ENCODE measurements around the gene RBM47.

The RBM47 gene

DNA sequence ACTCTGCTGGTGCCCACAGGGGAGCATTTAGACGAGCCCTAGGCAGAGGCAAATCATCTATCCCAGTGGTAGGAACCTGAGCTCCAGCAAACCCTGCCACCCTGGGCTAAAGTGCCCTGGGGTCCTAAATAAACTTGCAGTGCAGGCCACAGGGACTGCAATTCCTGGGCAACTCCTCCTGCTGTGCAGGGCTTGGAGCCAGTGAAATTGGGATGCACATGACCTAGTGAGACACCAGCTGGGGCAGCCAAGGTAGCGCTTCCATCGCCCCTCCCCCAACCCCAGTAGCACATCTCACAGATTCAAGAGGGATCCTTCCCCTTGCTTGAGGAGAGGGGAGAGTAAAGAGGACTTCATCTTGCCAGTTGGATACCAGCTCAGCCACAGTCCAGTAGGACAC, 250.4 kb downstream of the RBM47 start:
- Histone ChIP-seq H3K27ac (no peak overlapping the region), H3K27me3 (ENCODE audit: control insufficient read depth, insufficient read depth, low read length) (no peaks in the 10 kb centered on the region), H3K4me3 (ENCODE audit: low read depth, low read length) (no peak overlapping the region), H2AFZ (no peak overlapping the region), H3K79me2 (no peaks in the 10 kb centered on the region), H3K4me1 (no peaks in the 10 kb centered on the region), H3K9ac (no peak overlapping the region), H3K4me2 (ENCODE audit: low read length) (no peak overlapping the region), H3K9me3 (ENCODE audit: control insufficient read depth, low read length) (no peaks in the 10 kb centered on the region), H3K36me3 (ENCODE audit: control insufficient read depth, insufficient read depth, low read length) (no peaks in the 10 kb centered on the region)
- no peak for TF ChIP-seq CTCF (IDR thresholded peaks at IDR 0.05)

DNA sequence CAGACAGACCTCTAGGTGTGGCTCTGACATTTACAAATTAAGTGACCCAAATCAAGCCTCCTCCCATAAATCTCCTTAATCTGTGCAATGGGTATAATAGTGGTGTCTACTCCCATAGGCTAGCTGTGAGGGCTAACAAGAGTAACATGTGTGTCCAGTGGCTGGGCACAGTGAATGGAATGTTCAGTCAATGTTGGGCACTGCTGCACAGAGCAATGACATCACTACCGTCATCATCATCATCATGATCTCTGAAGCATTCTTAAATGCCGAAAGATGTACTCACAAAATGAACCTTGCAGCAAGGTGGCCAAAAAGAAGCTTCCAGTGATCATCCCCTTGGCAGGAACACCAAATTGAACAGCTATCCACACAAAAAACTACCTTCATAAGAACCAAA, 251.0 kb downstream of the RBM47 start:
- no peak overlapping the region for H3K27ac ChIP-seq
- no peaks in the 10 kb centered on the region for H3K36me3 ChIP-seq (ENCODE audit: control insufficient read depth, insufficient read depth, low read length)
- H3K79me2 ChIP-seq: no peaks in the 10 kb centered on the region
- H3K9ac ChIP-seq: no peak overlapping the region
- H3K4me1 ChIP-seq: no peaks in the 10 kb centered on the region
- TF ChIP-seq CTCF (IDR thresholded peaks at IDR 0.05): no peak
- no peak overlapping the region for H3K4me3 ChIP-seq (ENCODE audit: low read depth, low read length)
- no peaks in the 10 kb centered on the region for H3K9me3 ChIP-seq (ENCODE audit: control insufficient read depth, low read length)
- H3K4me2 ChIP-seq (ENCODE audit: low read length): no peak overlapping the region
- H2AFZ ChIP-seq: no peak overlapping the region
- H3K27me3 ChIP-seq (ENCODE audit: control insufficient read depth, insufficient read depth, low read length): no peaks in the 10 kb centered on the region

GRCh38 chr4:40377512-40378365, 251.9 kb downstream of the RBM47 start:
- Histone ChIP-seq H3K27ac (no peak overlapping the region), H3K36me3 (ENCODE audit: control insufficient read depth, insufficient read depth, low read length) (no peaks in the 10 kb centered on the region), H3K27me3 (ENCODE audit: control insufficient read depth, insufficient read depth, low read length) (no peaks in the 10 kb centered on the region), H3K9me3 (ENCODE audit: control insufficient read depth, low read length) (no peaks in the 10 kb centered on the region), H3K79me2 (no peaks in the 10 kb centered on the region), H2AFZ (no peak overlapping the region), H3K4me3 (ENCODE audit: low read depth, low read length) (no peak overlapping the region), H3K9ac (no peak overlapping the region), H3K4me1 (no peaks in the 10 kb centered on the region), H3K4me2 (ENCODE audit: low read length) (no peak overlapping the region)
- TF ChIP-seq CTCF (IDR thresholded peaks at IDR 0.05): no peak

DNA sequence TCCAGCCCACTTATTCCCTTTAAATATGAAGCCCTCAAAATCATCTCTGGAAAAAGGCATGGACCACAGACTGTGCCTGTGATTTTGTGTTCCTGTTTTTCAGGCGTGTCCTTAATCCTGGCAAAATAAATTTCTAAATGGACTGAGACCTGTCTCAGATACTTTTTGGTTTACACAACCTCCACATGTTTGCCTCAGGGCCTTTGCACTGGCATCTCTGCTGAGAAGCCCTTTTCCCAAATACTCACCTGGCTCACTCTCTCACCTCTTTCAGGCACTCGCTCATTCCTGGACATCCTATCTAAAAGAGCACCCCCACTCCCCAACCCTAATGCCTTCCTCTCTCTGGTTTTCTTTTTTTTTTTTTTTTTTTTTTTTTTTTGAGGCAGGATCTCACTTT, 254.0 kb downstream of the RBM47 start:
- Histone ChIP-seq H3K9me3 (ENCODE audit: control insufficient read depth, low read length) (no peaks in the 10 kb centered on the region), H3K79me2 (no peaks in the 10 kb centered on the region), H3K27me3 (ENCODE audit: control insufficient read depth, insufficient read depth, low read length) (no peaks in the 10 kb centered on the region), H3K4me2 (ENCODE audit: low read length) (no peak overlapping the region), H3K9ac (no peak overlapping the region), H3K36me3 (ENCODE audit: control insufficient read depth, insufficient read depth, low read length) (no peaks in the 10 kb centered on the region), H3K4me3 (ENCODE audit: low read depth, low read length) (no peak overlapping the region), H3K4me1 (no peaks in the 10 kb centered on the region), H3K27ac (no peak overlapping the region), H2AFZ (no peak overlapping the region)
- TF ChIP-seq CTCF (IDR thresholded peaks at IDR 0.05): no peak

DNA sequence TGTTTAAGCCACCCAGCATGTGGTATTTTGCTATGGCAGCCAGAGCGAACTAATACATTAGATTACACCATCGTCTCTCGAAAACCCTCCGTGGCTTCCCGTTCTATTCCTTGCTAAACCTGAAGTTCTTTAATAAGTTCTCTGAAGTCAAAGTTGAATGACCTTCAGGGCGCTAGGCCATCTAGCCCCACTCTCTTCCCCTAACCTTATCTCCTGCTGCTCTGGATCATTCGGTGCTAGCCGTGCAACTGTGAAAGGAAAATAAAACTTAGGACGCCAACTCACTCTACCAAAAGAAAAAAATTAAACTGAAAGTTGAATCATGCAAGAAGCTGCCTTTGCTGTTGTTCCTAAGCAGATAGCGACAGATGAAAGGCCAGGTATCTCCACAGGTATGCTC, 254.6 kb downstream of the RBM47 start:
- no peak overlapping the region for H3K27ac ChIP-seq
- H3K4me1 ChIP-seq: no peaks in the 10 kb centered on the region
- no peaks in the 10 kb centered on the region for H3K79me2 ChIP-seq
- H3K27me3 ChIP-seq (ENCODE audit: control insufficient read depth, insufficient read depth, low read length): no peaks in the 10 kb centered on the region
- H3K9me3 ChIP-seq (ENCODE audit: control insufficient read depth, low read length): no peaks in the 10 kb centered on the region
- no peak for TF ChIP-seq CTCF (IDR thresholded peaks at IDR 0.05)
- H3K9ac ChIP-seq: no peak overlapping the region
- H3K4me3 ChIP-seq (ENCODE audit: low read depth, low read length): no peak overlapping the region
- no peak overlapping the region for H2AFZ ChIP-seq
- H3K36me3 ChIP-seq (ENCODE audit: control insufficient read depth, insufficient read depth, low read length): no peaks in the 10 kb centered on the region
- H3K4me2 ChIP-seq (ENCODE audit: low read length): no peak overlapping the region

Data from parathyroid adenoma (tissue), 2 donors.